HepG2 (cell line): ENCODE results near the gene AGFG1. TPM values are rescaled to one million over a fixed set of nuclear protein-coding genes. Genes with fewer than 3 reads are reported as not detected.
A peak's percentile ranks its signal among the peaks of the same experiment; 100 is the strongest.

ENCODE experiments used
- ATAC-seq: fragments of 200-7000 bp; cut with Tn5 transposase; 3 replicates; pipeline ENCODE4 v1.9.1; 2020; ENCODE audit warnings: mild to moderate bottlenecking, moderate library complexity
- BruUV-seq: library from RNA; stranded (reverse); fragments of 400-500 nt; replicated peaks from 2 replicates; lab custom pipeline; 2021; lab: Mats Ljungman, UMichigan
- CTCF ChIA-PET: fragments of 300-600 bp; formaldehyde crosslinking; extraction: SDS; loops from one replicate; lab custom pipeline; 2021; ENCODE audit warnings: low total read pairs, inconsistent platforms, low intra/inter-chr PET ratio; lab: Yijun Ruan, JAX
- POLR2A ChIA-PET: fragments of 350-600 bp; sonication (Branson Sonifier 250); formaldehyde crosslinking; loops from one replicate; lab custom pipeline; 2020; ENCODE audit warnings: antibody characterized with exemption, inconsistent platforms; lab: Yijun Ruan, JAX
- DNase-seq: peaks from one replicate; pipeline ENCODE4 v3.0.0-alpha.2; 2015; ENCODE audit warnings: low spot score
- FAIRE-seq: peaks from 3 replicates; lab custom pipeline; 2011; peaks lifted over from hg19 to GRCh38; lab: Jason Lieb, UNC
- H2AFZ ChIP-seq: one replicate; pipeline ENCODE4 v1.6.1; 2011; ENCODE audit warnings: low read length, inconsistent platforms
- H3K27ac ChIP-seq: fragments of 300-600 bp; 3 replicates; pipeline ENCODE4 v1.8.0; 2011; ENCODE audit warnings: mixed run types, mild to moderate bottlenecking, mixed read lengths, low read length, inconsistent platforms; ENCODE audit not compliant: insufficient read depth; ENCODE audit errors: extremely low read length
- H3K27me3 ChIP-seq, 2 experiments: fragments of 200-600 bp in 1 of 2; 2 replicates in 1 of 2; 3 replicates in 1 of 2; pipeline versions ENCODE4 v1.6.0 to v1.8.0; 2011; ENCODE audit warnings: low read length in 2 of 2, mild to moderate bottlenecking in 2 of 2, moderate library complexity in 2 of 2, inconsistent platforms in 1 of 2; ENCODE audit not compliant: insufficient read depth in 2 of 2, control insufficient read depth in 1 of 2
- H3K36me3 ChIP-seq, 2 experiments: fragments of 200-600 bp in 1 of 2; replicated peaks in 1 of 2; 2 replicates in 1 of 2; 3 replicates in 1 of 2; pipeline versions ENCODE4 v1.5.1 to v1.8.0; 2011; ENCODE audit warnings: low read length in 2 of 2, inconsistent platforms in 1 of 2; ENCODE audit not compliant: insufficient read depth in 2 of 2, control insufficient read depth in 1 of 2
- H3K4me1 ChIP-seq: 2 replicates; pipeline ENCODE4 v1.5.1; 2012; ENCODE audit warnings: low read length, inconsistent platforms; ENCODE audit not compliant: insufficient read depth
- H3K4me2 ChIP-seq: 2 replicates; pipeline ENCODE4 v1.6.0; 2011; ENCODE audit warnings: low read depth, low read length, inconsistent platforms
- H3K4me3 ChIP-seq, 3 experiments: fragments of 200-600 bp in 1 of 3; sonication (generic), shearing (Covaris generic) in 1 of 3; replicated peaks in 1 of 3; 2 replicates each; pipeline ENCODE4 v1.5.1; 2011 to 2016; ENCODE audit warnings: low read length in 3 of 3, inconsistent platforms in 2 of 3, low read depth in 2 of 3, mild to moderate bottlenecking in 2 of 3, control low read depth in 1 of 3, mixed read lengths in 1 of 3; ENCODE audit not compliant: insufficient read depth in 1 of 3
- H3K79me2 ChIP-seq: one replicate; pipeline ENCODE4 v1.6.1; 2011; ENCODE audit warnings: low read length, inconsistent platforms; ENCODE audit not compliant: insufficient read depth
- H3K9ac ChIP-seq: 2 replicates; pipeline ENCODE4 v1.6.0; 2011; ENCODE audit warnings: mild to moderate bottlenecking, low read depth, low read length, inconsistent platforms; ENCODE audit not compliant: insufficient read depth
- H3K9me3 ChIP-seq: 2 replicates; pipeline ENCODE4 v1.5.1; 2012; ENCODE audit warnings: mild to moderate bottlenecking, low read length
- H4K20me1 ChIP-seq: 2 replicates; pipeline ENCODE4 v1.6.0; 2011; ENCODE audit warnings: inconsistent platforms, mild to moderate bottlenecking, low read length, moderate library complexity; ENCODE audit not compliant: insufficient read depth
- HDAC6 ChIP-seq: fragments of 200-600 bp; sonication (generic); IDR thresholded peaks from 2 replicates; pipeline ENCODE4 v1.7.0; 2017; ENCODE audit warnings: mild to moderate bottlenecking, antibody characterized with exemption, low read length, low read depth
- KDM5B ChIP-seq: sonication (generic); formaldehyde crosslinking; IDR thresholded peaks from 2 replicates; pipeline ENCODE4 v1.4.0; 2020; ENCODE audit warnings: missing genetic modification reagents, mild to moderate bottlenecking, borderline replicate concordance
- MAFF ChIP-seq: IDR thresholded peaks from 2 replicates; pipeline ENCODE4 v1.6.1; 2011; ENCODE audit warnings: low read depth, low read length, improper control_type of control experiment
- MAFK ChIP-seq, 2 experiments: IDR thresholded peaks in 1 of 2; conservative IDR thresholded peaks in 1 of 2; 2 replicates each; pipeline ENCODE4 v1.6.1; 2011; ENCODE audit warnings: improper control_type of control experiment in 2 of 2, low read length in 2 of 2
- NFKB2 ChIP-seq: sonication (generic); formaldehyde crosslinking; IDR thresholded peaks from 2 replicates; pipeline ENCODE4 v1.4.0; 2020; ENCODE audit warnings: missing genetic modification reagents, borderline replicate concordance
- RBM22 ChIP-seq: fragments of 200-400 bp; formaldehyde crosslinking; optimal IDR thresholded peaks from 2 replicates; pipeline ENCODE3; 2017; ENCODE audit warnings: mild to moderate bottlenecking, low read length, moderate library complexity
- TRIM24 ChIP-seq: sonication (generic); formaldehyde crosslinking; IDR thresholded peaks from 2 replicates; pipeline ENCODE4 v1.8.0; 2022; ENCODE audit warnings: mild to moderate bottlenecking, missing genetic modification reagents
- WGBS: methylation state at CpG from one replicate; pipeline ENCODE4 v1.1.6; 2017; ENCODE audit warnings: low lambda C conversion rate; 5-methylcytosine and 5-hydroxymethylcytosine counted together
- in situ Hi-C: cut with HindIII; loops from 2 replicates; pipeline ENCODE4 v1.10.0; 2017; ENCODE audit warnings: low pct_unique_long_range_greater_than_20kb; ENCODE audit not compliant: extremely low pct_ligation_motif_present
- intact Hi-C: fragments of 100-400 bp; cut with micrococcal nuclease; formaldehyde crosslinking; loops from one replicate; pipeline ENCODE4 v1.10.0; 2022; ENCODE audit not compliant: unreplicated experiment
- polyA plus RNA-seq, 8 experiments: library from polyadenylated mRNA; depleted of rRNA in 3 of 8; stranded (reverse) in 7 of 8; unstranded in 1 of 8; fragments of >200 nt; fragmentation: Illumina TruSeq in 4 of 8; extraction: Trizol in 4 of 8; gene quantifications; 2 replicates each; pipeline versions ENCODE4 v1.2.1 to v1.2.3, GENCODE V29; 2011 to 2016; ENCODE audit warnings: low read depth in 4 of 8, missing spikeins in 1 of 8, mixed read lengths in 1 of 8; ENCODE audit not compliant: insufficient read depth in 1 of 8
- total RNA-seq, 5 experiments: library from RNA; depleted of rRNA; stranded (reverse); fragments of >200 nt; fragmentation: Illumina TruSeq; extraction: Trizol; gene quantifications; 2 replicates each; pipeline ENCODE4 v1.2.3, GENCODE V29; 2016; ENCODE audit warnings: low read depth in 1 of 5

AGFG1 gene
- total and polyA plus RNA-seq, 2 of the 13 experiments (the other 11 are each of a cell fraction or from before 2014, with no cell fraction given) = 145 to 168 TPM

DNA sequence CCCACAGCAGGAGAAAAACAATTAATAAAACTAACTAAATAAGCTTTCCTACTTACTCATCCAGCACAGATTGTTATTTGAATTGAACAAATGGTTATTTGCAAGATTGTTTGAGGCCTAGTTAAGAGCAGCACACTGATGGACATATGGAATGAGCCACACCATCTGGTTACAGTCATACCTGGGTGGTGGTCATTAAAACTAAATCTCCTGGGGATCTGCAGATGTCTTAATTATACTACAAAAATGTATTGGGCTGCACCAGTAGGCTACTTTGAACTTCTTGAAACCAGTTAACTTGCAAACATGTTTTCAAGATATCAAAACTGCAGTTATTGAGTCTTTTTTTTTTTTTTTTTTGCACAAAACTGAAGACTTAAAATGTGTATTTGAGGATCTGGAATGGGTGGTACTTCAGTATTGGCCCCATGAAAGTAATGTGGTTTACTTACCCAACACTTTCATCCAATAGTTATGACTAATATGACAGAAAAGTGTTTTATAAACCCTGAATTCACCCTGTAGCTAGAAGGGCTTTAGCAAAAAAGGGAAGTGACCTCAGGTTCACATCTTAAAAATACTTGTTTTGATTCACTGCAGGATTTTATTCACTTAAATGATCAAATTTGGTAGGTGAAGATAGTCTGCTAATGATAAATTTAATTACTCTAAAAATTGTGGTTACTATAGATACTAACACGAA lies 10.8 kb downstream of the AGFG1 start:
- no peak for FAIRE-seq
- intact Hi-C loops = no loop called here
- Histone ChIP-seq H3K27ac (no peak overlapping the region), H3K4me1 (peaks cover 28% of the 10 kb centered on the region), H2AFZ (no peak overlapping the region), H3K4me3 (no peak overlapping the region), H3K79me2 (peaks cover 99% of the 10 kb centered on the region), H3K36me3 (peaks cover 0 to 4% of the 10 kb centered on the region in 2 experiments; a peak in 1 of 5 replicates), H4K20me1 (peaks cover 58% of the 10 kb centered on the region), H3K9ac (no peak overlapping the region), H3K9me3 (peaks cover 7% of the 10 kb centered on the region), H3K27me3 (no peaks in the 10 kb centered on the region), H3K4me2 (no peak overlapping the region)
- ChIA-PET CTCF (no interaction called here), POLR2A (no interaction called here)
- no peak for TF ChIP-seq KDM5B (CRISPR knock-in tag)
- peak; percentile 70 for TF ChIP-seq RBM22
- no peak for TF ChIP-seq NFKB2 (CRISPR knock-in tag)
- ATAC-seq = no peak
- TSS peak; percentile 2 for BruUV-seq
- WGBS = 94% methylated on average over 1 of the region's 1 CpG
- DNase-seq = no peak
- in situ Hi-C loops = no loop called here

GRCh38 chr2:227485429-227485828 lies 13.5 kb downstream of the AGFG1 start:
- Histone ChIP-seq H4K20me1 (peaks cover 47% of the 10 kb centered on the region), H3K27me3 (no peaks in the 10 kb centered on the region), H3K4me3 (no peak overlapping the region), H3K4me2 (no peak overlapping the region), H3K27ac (no peak overlapping the region), H3K9me3 (peaks cover 7% of the 10 kb centered on the region), H3K4me1 (peaks cover 20% of the 10 kb centered on the region), H2AFZ (no peak overlapping the region), H3K79me2 (peaks cover 96% of the 10 kb centered on the region), H3K9ac (no peak overlapping the region), H3K36me3 (no peaks in the 10 kb centered on the region)
- POLR2A ChIA-PET = interaction anchor here (0.8 kb wide), 1 partner anchor 9 kb away, joined by 3 read pairs; no protein-coding TSS in a partner anchor
- intact Hi-C loops = no loop called here
- ATAC-seq (no peak), DNase-seq (no peak), FAIRE-seq (no peak)
- CTCF ChIA-PET = no interaction called here
- in situ Hi-C loops = no loop called here
- TF ChIP-seq HDAC6 = no peak
- no peak for TF ChIP-seq TRIM24 (CRISPR knock-in tag)
- TF ChIP-seq MAFF = peak; percentile 21; the same call in 1 of the 2 replicates
- TF ChIP-seq MAFK (conservative IDR thresholded peaks at IDR 0.05 in 1 of 2, IDR thresholded peaks at IDR 0.05 in 1 of 2; ENCODE audit: low read length in 2 of 2) = peak in 1 of 2 experiments; percentile 46; a peak in 3 of 4 replicates
- WGBS = 97% methylated on average over 1 of the region's 1 CpG
- no TSS peak for BruUV-seq
